Vagina (tissue), 2 donors: ENCODE results near the gene CREBBP.

Source experiments
- POLR2A ChIP-seq, 2 donors: fragments of 450-650 bp; IDR thresholded peaks; one replicate each; pipeline ENCODE4 v1.6.1; 2017; ENCODE audit warnings: antibody characterized with exemption in 2 of 2, mild to moderate bottlenecking in 2 of 2, moderate library complexity in 2 of 2
- TF ChIP-seq, protein P1 (sequence below), 3 experiments: fragments of 450-650 bp in 2 of 3; fragments of 200-600 bp in 1 of 3; sonication (generic) in 1 of 3; IDR thresholded peaks; one replicate each; pipeline ENCODE4 v1.5.1; 2017 to 2019; ENCODE audit warnings: antibody characterized with exemption in 3 of 3, mild to moderate bottlenecking in 2 of 3, moderate library complexity in 2 of 3

DNA sequence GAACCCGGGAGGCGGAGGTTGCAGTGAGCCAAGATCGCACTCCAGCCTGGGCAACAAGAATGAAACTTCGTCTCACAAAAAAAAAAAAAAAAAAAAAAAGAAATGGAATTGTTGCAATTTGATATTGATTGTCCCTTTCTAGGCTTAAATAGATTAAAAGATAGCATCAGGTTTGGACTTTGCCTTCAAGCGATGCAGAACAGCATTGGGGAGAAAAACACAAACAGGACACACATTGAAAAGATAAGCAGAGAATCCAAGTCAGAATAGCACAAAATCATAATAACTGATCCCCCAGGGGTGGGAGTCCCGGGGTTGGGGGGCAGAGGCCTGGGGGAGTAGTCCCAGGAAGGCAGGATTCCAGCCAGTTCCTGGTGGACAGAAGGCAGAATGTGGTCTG, 3.9 kb upstream of the CREBBP start:
- TF ChIP-seq, protein P1, sequence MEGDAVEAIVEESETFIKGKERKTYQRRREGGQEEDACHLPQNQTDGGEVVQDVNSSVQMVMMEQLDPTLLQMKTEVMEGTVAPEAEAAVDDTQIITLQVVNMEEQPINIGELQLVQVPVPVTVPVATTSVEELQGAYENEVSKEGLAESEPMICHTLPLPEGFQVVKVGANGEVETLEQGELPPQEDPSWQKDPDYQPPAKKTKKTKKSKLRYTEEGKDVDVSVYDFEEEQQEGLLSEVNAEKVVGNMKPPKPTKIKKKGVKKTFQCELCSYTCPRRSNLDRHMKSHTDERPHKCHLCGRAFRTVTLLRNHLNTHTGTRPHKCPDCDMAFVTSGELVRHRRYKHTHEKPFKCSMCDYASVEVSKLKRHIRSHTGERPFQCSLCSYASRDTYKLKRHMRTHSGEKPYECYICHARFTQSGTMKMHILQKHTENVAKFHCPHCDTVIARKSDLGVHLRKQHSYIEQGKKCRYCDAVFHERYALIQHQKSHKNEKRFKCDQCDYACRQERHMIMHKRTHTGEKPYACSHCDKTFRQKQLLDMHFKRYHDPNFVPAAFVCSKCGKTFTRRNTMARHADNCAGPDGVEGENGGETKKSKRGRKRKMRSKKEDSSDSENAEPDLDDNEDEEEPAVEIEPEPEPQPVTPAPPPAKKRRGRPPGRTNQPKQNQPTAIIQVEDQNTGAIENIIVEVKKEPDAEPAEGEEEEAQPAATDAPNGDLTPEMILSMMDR (IDR thresholded peaks at IDR 0.05) = no peak
- TF ChIP-seq POLR2A (IDR thresholded peaks at IDR 0.05) = no peak
